OCI-LY7 (cell line): ENCODE results near the gene INF2. TPM values are rescaled to one million over a fixed set of nuclear protein-coding genes. Genes with fewer than 3 reads are reported as not detected.

ENCODE experiments used
- BruUV-seq: library from RNA; stranded (reverse); fragments of 400-500 nt; replicated peaks from 2 replicates; lab custom pipeline; 2021; lab: Mats Ljungman, UMichigan
- CTCF ChIA-PET: fragments of 300-600 bp; sonication (Branson Sonifier 250); formaldehyde crosslinking; loops from one replicate; lab custom pipeline; 2022; ENCODE audit warnings: antibody characterized with exemption; ENCODE audit not compliant: unreplicated experiment; lab: Charles Lee
- POLR2A ChIA-PET: fragments of 300-600 bp; sonication (Branson Sonifier 250); formaldehyde crosslinking; loops from one replicate; lab custom pipeline; 2022; ENCODE audit warnings: antibody characterized with exemption; lab: Charles Lee
- DNase-seq: peaks from one replicate; pipeline ENCODE4 v3.0.0-alpha.2; 2015; ENCODE audit warnings: low spot score
- H2AFZ ChIP-seq: fragments of 200-600 bp; sonication (generic), shearing (Covaris generic); 2 replicates; pipeline ENCODE4 v1.6.1; 2014; ENCODE audit warnings: mild to moderate bottlenecking, antibody characterized with exemption, low read length, moderate library complexity
- H3K27ac ChIP-seq: fragments of 200-600 bp; sonication (generic); 2 replicates; pipeline ENCODE4 v1.5.1; 2014; ENCODE audit warnings: mixed run types, low read depth, mild to moderate bottlenecking, moderate library complexity, low read length, inconsistent platforms; ENCODE audit not compliant: poor library complexity, severe bottlenecking
- H3K36me3 ChIP-seq: fragments of 200-600 bp; sonication (generic); 2 replicates; pipeline ENCODE4 v1.6.1; 2014; ENCODE audit warnings: mild to moderate bottlenecking, antibody characterized with exemption, low read length, moderate library complexity, mixed read lengths; ENCODE audit not compliant: insufficient read depth
- H3K4me1 ChIP-seq: fragments of 200-600 bp; sonication (generic); 2 replicates; pipeline ENCODE4 v1.5.1; 2014; ENCODE audit warnings: mild to moderate bottlenecking, low read length; ENCODE audit not compliant: insufficient read depth, poor library complexity, severe bottlenecking
- H3K4me2 ChIP-seq: fragments of 200-600 bp; sonication (generic); 2 replicates; pipeline ENCODE4 v1.6.1; 2014; ENCODE audit warnings: mild to moderate bottlenecking, low read length
- H3K4me3 ChIP-seq: fragments of 200-600 bp; sonication (generic); 2 replicates; pipeline ENCODE4 v1.5.1; 2014; ENCODE audit warnings: mild to moderate bottlenecking, low read depth, low read length; ENCODE audit not compliant: poor library complexity, severe bottlenecking
- H3K79me2 ChIP-seq: fragments of 200-600 bp; sonication (generic); 2 replicates; pipeline ENCODE4 v1.6.1; 2016; ENCODE audit warnings: low read depth, mild to moderate bottlenecking, low read length, moderate library complexity, mixed read lengths; ENCODE audit not compliant: insufficient read depth
- H3K9me2 ChIP-seq: fragments of 200-600 bp; sonication (generic); 2 replicates; pipeline ENCODE4 v1.6.1; 2016; ENCODE audit warnings: mild to moderate bottlenecking, low read length, mixed read lengths; ENCODE audit not compliant: insufficient read depth
- H3K9me3 ChIP-seq: fragments of 200-600 bp; sonication (generic); 2 replicates; pipeline ENCODE4 v1.6.1; 2014; ENCODE audit warnings: mild to moderate bottlenecking, mixed run types, low read length, mixed read lengths
- H4K20me1 ChIP-seq: fragments of 200-600 bp; sonication (generic); 2 replicates; pipeline ENCODE4 v1.6.1; 2014; ENCODE audit warnings: mild to moderate bottlenecking, antibody characterized with exemption, low read length, moderate library complexity, mixed read lengths; ENCODE audit not compliant: insufficient read depth
- EZH2phosphoT487 ChIP-seq: fragments of 200-600 bp; sonication (generic); IDR thresholded peaks from 2 replicates; pipeline ENCODE4 v1.6.1; 2018; ENCODE audit warnings: low read depth, borderline replicate concordance, mild to moderate bottlenecking, mixed run types, antibody characterized with exemption, low read length, moderate library complexity, mixed read lengths
- intact Hi-C: fragments of 100-400 bp; cut with micrococcal nuclease; formaldehyde crosslinking; loops from one replicate; pipeline ENCODE4 v1.10.0; 2022; ENCODE audit not compliant: unreplicated experiment
- total RNA-seq, 2 experiments: library from RNA; depleted of rRNA in 1 of 2; stranded (reverse); fragments of >200 nt in 1 of 2; shearing (Covaris generic) in 1 of 2; gene quantifications; 2 replicates each; pipeline ENCODE4 v1.2.3, GENCODE V29; 2014 to 2022
- TF ChIP-seq, protein P1 (sequence below): fragments of 200-600 bp; sonication (generic); conservative IDR thresholded peaks from 2 replicates; pipeline ENCODE4 v1.5.1; 2014; ENCODE audit warnings: mild to moderate bottlenecking, antibody characterized with exemption, low read length, moderate library complexity, mixed read lengths

INF2 gene
- total RNA-seq, 2 experiments from 2014 or later = 39.4 to 51.6 TPM

DNA sequence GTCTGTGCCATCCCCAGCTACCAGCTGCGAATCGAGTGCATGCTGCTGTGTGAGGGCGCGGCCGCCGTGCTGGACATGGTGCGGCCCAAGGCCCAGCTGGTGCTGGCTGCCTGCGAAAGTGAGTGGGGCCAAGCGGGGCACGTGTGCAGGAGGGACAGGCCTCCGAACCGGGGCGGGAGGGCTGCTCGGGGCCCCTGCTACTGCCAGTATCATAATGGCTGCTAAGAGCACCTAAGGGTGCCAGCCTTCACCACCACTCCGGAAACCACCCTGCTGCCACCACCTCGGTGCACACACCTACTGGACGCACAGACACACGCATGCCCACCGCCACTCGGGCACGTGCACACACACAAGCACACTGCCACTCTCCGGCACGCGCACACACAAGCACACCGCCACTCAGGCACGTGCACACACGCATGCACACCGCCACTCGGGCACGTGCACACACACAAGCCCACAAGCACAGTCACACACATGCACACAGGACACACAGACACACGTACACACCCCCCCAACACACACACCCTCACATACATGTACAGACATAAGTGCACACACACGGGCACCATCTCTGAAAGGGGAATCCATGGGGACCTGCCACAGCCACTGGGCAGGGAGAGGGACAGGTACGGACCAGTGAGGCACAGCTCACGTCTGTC, 20.8 kb downstream of the INF2 start:
- POLR2A ChIA-PET = no interaction called here
- no peaks in the 10 kb centered on the region for H4K20me1 ChIP-seq
- DNase-seq = no peak
- no peaks in the 10 kb centered on the region for H3K79me2 ChIP-seq
- H3K4me1 ChIP-seq = no peaks in the 10 kb centered on the region
- no peak overlapping the region for H3K4me2 ChIP-seq
- intact Hi-C loops = no loop called here
- no peaks in the 10 kb centered on the region for H3K9me3 ChIP-seq
- H3K4me3 ChIP-seq = no peak overlapping the region
- CTCF ChIA-PET = no interaction called here
- peaks cover 15% of the 10 kb centered on the region; the same call in 1 of the 2 replicates for H3K36me3 ChIP-seq
- H3K9me2 ChIP-seq = no peaks in the 10 kb centered on the region
- BruUV-seq = no TSS peak
- no peak overlapping the region for H3K27ac ChIP-seq
- H2AFZ ChIP-seq = no peak overlapping the region
- no peak for TF ChIP-seq EZH2phosphoT487
- TF ChIP-seq, protein P1, sequence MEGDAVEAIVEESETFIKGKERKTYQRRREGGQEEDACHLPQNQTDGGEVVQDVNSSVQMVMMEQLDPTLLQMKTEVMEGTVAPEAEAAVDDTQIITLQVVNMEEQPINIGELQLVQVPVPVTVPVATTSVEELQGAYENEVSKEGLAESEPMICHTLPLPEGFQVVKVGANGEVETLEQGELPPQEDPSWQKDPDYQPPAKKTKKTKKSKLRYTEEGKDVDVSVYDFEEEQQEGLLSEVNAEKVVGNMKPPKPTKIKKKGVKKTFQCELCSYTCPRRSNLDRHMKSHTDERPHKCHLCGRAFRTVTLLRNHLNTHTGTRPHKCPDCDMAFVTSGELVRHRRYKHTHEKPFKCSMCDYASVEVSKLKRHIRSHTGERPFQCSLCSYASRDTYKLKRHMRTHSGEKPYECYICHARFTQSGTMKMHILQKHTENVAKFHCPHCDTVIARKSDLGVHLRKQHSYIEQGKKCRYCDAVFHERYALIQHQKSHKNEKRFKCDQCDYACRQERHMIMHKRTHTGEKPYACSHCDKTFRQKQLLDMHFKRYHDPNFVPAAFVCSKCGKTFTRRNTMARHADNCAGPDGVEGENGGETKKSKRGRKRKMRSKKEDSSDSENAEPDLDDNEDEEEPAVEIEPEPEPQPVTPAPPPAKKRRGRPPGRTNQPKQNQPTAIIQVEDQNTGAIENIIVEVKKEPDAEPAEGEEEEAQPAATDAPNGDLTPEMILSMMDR = no peak

DNA sequence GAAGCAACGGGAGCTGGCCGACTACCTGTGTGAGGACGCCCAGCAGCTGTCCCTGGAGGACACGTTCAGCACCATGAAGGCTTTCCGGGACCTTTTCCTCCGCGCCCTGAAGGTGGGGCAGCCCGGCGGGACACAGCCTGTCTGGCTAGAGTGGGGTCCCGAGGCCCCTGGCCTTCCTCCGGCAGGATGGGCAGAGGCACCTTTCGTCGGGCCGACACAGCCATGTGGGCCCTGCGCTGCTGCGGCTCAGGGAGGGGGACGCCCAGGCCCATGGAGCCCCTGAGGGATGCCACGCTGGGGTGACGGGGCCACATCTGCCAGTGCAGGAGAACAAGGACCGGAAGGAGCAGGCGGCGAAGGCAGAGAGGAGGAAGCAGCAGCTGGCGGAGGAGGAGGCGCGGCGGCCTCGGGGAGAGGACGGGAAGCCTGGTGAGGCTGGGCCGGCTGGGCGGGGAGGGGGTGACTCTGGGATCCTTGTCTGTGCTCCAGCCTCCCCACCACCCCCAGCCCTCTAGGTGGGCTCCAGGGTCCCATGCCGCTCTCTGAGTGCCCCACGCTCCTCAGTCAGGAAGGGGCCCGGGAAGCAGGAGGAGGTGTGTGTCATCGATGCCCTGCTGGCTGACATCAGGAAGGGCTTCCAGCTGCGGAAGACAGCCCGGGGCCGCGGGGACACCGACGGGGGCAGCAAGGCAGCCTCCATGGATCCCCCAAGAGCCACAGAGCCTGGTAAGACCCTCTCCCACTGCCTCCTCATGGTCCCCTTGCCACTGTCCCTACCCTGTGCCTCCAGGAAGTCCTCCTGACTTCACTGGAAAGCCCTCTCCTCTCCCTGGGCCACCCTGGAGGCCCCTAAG, 23.7 kb downstream of the INF2 start:
- Histone ChIP-seq H3K36me3 (peaks cover 14% of the 10 kb centered on the region; the same call in 1 of the 2 replicates), H3K4me2 (no peak overlapping the region)
- CTCF ChIA-PET = no interaction called here

DNA sequence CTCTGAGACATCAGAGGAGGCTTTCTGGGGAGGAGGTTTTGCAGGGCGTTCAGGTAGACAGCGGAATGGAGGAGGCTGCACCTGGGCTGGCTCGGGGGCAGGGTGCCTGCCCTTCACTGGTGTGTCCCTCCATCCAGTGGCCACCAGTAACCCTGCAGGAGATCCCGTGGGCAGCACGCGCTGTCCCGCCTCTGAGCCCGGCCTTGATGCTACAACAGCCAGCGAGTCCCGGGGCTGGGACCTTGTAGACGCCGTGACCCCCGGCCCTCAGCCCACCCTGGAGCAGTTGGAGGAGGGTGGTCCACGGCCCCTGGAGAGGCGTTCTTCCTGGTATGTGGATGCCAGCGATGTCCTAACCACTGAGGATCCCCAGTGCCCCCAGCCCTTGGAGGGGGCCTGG, 24.6 kb downstream of the INF2 start:
- peaks cover 5% of the 10 kb centered on the region for H3K4me1 ChIP-seq
- CTCF ChIA-PET = no interaction called here

More for the DNA sequence above, 23.7 kb downstream of the INF2 start:
- no TSS peak for BruUV-seq
- no peak overlapping the region for H3K4me3 ChIP-seq
- TF ChIP-seq EZH2phosphoT487 = no peak
- peaks cover 5% of the 10 kb centered on the region for H3K4me1 ChIP-seq
- POLR2A ChIA-PET = no interaction called here
- no peaks in the 10 kb centered on the region for H4K20me1 ChIP-seq
- H3K79me2 ChIP-seq = no peaks in the 10 kb centered on the region
- H3K9me3 ChIP-seq = no peaks in the 10 kb centered on the region
- intact Hi-C loops = no loop called here
- no peak overlapping the region for H2AFZ ChIP-seq
- no peaks in the 10 kb centered on the region for H3K9me2 ChIP-seq
- no peak for DNase-seq
- no peak overlapping the region for H3K27ac ChIP-seq

More for the DNA sequence above, 24.6 kb downstream of the INF2 start:
- Histone ChIP-seq H3K27ac (no peak overlapping the region), H4K20me1 (no peaks in the 10 kb centered on the region), H3K4me3 (no peak overlapping the region), H3K9me2 (no peaks in the 10 kb centered on the region), H2AFZ (no peak overlapping the region), H3K9me3 (no peaks in the 10 kb centered on the region), H3K4me2 (no peak overlapping the region), H3K36me3 (peaks cover 14% of the 10 kb centered on the region; the same call in 1 of the 2 replicates), H3K79me2 (no peaks in the 10 kb centered on the region)
- BruUV-seq = no TSS peak
- intact Hi-C loops = no loop called here
- POLR2A ChIA-PET = no interaction called here
- DNase-seq = no peak
- TF ChIP-seq, protein P1 = no peak
- no peak for TF ChIP-seq EZH2phosphoT487
